ENCODE measurements around the gene TMED5. TPM values are rescaled to one million over a fixed set of nuclear protein-coding genes. Genes with fewer than 3 reads are reported as not detected.

Gene TMED5
- 32.8 and 36.2 TPM in 2 replicates for total RNA-seq (ENCODE audit: low replicate concordance)

DNA sequence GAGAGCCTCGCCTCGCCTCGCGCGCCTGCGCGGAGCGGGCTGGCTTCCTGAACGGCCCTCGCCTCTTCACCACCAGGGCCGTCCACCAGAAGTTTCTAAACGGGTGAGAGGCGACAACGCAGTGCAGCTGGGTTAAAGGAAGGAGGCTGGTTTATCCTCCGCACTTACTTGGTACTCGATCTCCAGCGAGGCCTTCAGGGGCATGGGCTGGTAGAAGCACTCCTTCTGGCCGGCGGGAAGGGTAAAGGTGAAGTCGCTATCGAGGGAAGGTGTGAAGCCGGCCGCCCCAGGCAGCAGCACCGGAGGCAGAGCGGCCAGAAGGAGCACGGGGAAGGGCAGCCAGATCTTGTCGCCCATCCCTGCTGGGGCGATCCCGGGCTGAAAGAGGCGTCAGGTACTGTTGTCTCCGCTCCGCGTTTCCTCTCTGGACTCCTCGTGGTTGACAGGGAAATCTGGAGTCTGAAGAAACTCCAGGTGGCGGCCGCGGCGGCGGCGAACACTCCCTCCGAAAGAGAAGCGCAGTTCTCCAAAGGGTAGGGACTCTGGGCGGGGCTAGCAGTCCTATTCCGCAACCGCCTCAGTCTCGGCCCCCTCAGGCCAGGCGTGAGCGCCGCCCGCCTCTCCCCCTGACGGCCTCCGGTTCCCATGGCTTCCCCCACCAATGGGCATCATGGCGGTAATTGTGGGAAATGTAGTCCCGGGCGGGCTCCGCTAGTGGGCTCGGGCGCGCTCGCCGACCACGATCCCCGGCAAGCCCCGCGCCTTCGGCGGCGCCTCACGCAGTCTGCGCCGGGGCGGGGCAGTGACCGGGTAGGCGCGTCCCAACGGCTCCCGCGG lies at the start of gene TMED5:
Gene TMED5, minus strand, starts transcription at position 528 of the 837 bp plus-strand sequence. Its CDS starts 171 bp downstream, at position 357.

DNA sequence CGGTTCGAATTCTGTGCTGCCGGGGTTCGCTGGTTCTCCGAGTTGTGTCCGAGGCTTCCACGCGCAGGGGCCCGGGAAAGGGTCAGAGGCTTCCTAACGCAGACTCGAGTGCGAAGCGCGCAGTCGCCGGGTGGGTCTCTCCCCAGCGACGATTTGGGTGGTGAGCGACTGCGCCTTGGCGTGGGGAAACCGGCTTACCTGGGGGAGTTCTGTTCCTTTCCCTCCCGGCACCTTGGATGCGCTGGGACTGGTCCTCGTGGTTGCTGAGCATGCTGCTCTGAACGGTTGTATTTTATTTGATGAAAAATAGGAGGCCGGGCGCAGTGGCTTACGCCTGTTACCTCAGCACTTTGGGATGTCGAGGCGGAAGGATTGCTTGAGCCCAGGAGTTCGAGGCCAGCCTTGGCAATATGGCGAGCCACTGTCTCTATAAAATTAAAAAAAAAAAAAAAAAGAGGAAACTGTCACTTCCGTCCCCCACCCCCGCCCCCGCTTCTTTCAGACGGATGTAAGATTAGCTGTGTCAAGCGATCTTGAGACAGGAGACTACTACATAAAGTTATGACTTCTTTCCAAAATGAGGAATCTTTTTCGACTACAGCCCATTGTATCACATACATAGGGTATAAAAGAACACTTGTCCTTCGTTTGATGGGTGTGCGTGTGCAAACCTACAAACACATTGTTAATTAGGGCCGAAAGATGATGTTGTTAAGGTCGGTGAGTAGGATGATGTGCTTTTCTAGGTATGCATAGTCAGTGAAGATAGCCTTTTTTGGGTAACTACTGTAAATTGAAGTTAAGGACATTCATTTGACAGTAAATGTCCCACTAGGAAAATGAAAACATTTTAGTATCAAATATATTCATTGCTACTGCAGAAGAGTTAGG lies 755 bp upstream of the TMED5 start, which contains the start of gene CCDC18:
Gene CCDC18, plus strand, starts transcription at position 2 of the 891 bp plus-strand sequence. CDS start 2,638 bp downstream, outside the sequence.

Other genes starting within 250 kb of the TMED5 start
- gene DIPK1A, start 219.0 kb downstream of the TMED5 start, total RNA-seq (ENCODE audit: low replicate concordance), result 5.0 and 7.1 TPM in 2 replicates
- 14.3 and 24.3 TPM in 2 replicates for gene MTF2, start 101.1 kb downstream of the TMED5 start, total RNA-seq (ENCODE audit: low replicate concordance)
- gene CCDC18, start 311 bp upstream of the TMED5 start, total RNA-seq (ENCODE audit: low replicate concordance), result 7.0 and 7.4 TPM in 2 replicates
- gene DR1, start 165.5 kb upstream of the TMED5 start, total RNA-seq (ENCODE audit: low replicate concordance), result 13.8 and 33.4 TPM in 2 replicates

Measured in smooth muscle cell of the coronary artery (primary cell).